Esophagus muscularis mucosa (tissue), 4 donors: ENCODE data around the gene TDRD1. TPM values are rescaled to one million over a fixed set of nuclear protein-coding genes. Genes with fewer than 3 reads are reported as not detected.

Source experiments
- DNase-seq: peaks from one replicate; pipeline ENCODE4 v3.0.0-alpha.2; 2017; ENCODE audit errors: extremely low spot score
- H3K27ac ChIP-seq, 4 donors: fragments of 200-600 bp; sonication (generic); replicated peaks in 1 of 4; 1 replicate in 3 of 4; 2 replicates in 1 of 4; pipeline ENCODE4 v1.5.1; 2016 to 2019; ENCODE audit warnings: mild to moderate bottlenecking in 1 of 4
- H3K27me3 ChIP-seq, 4 donors: fragments of 200-600 bp; sonication (generic); one replicate each; pipeline versions ENCODE4 v1.5.1 to v1.6.0; 2016 to 2019
- H3K36me3 ChIP-seq, 4 donors: fragments of 200-600 bp; sonication (generic); one replicate each; pipeline ENCODE4 v1.5.1; 2016 to 2019
- H3K4me1 ChIP-seq, 4 donors: fragments of 200-600 bp; sonication (generic); one replicate each; pipeline ENCODE4 v1.5.1; 2016 to 2019
- H3K4me3 ChIP-seq, 4 donors: fragments of 200-600 bp; sonication (generic); 1 replicate in 2 of 4; 2 replicates in 2 of 4; pipeline ENCODE4 v1.5.1; 2016 to 2019; ENCODE audit warnings: mild to moderate bottlenecking in 4 of 4, moderate library complexity in 1 of 4
- H3K9me3 ChIP-seq, 4 donors: fragments of 200-600 bp; sonication (generic); 1 replicate in 3 of 4; 2 replicates in 1 of 4; pipeline ENCODE4 v1.5.1; 2016 to 2019
- CTCF ChIP-seq, 3 experiments: fragments of 200-600 bp in 2 of 3; fragments of 450-650 bp in 1 of 3; sonication (generic) in 2 of 3; IDR thresholded peaks; one replicate each; pipeline ENCODE4 v1.5.1; 2017 to 2019; ENCODE audit warnings: antibody characterized with exemption in 3 of 3, mild to moderate bottlenecking in 2 of 3, moderate library complexity in 1 of 3
- EP300 ChIP-seq: sonication (generic); formaldehyde crosslinking; IDR thresholded peaks from one replicate; pipeline ENCODE4 v1.6.1; 2017; ENCODE audit warnings: antibody characterized with exemption
- POLR2A ChIP-seq: fragments of 450-650 bp; IDR thresholded peaks from one replicate; pipeline ENCODE4 v1.6.1; 2017; ENCODE audit warnings: antibody characterized with exemption, moderate library complexity, mild to moderate bottlenecking, low read depth
- POLR2AphosphoS5 ChIP-seq, 2 donors: sonication (generic); formaldehyde crosslinking; IDR thresholded peaks; one replicate each; pipeline ENCODE4 v1.6.1; 2017; ENCODE audit warnings: antibody characterized with exemption in 2 of 2
- WGBS: methylation state at CpG from one replicate; pipeline ENCODE4 v1.1.5; 2018; 5-methylcytosine and 5-hydroxymethylcytosine counted together
- intact Hi-C: fragments of 100-400 bp; cut with DNase I; formaldehyde crosslinking; loops from one replicate; pipeline ENCODE4 v1.15.1; 2023
- total RNA-seq, 4 donors: library from RNA; depleted of rRNA; stranded (reverse); fragments of >200 nt; gene quantifications; one replicate each; pipeline versions ENCODE4 v1.1.0 to v1.2.1, GENCODE V29; 2016

TDRD1 gene
- total RNA-seq, 4 donors from 2014 or later, result 0.11 to 0.42 (median 0.13) TPM; not detected in 1

GRCh38 chr10:114184276-114184675 is 5.1 kb downstream of the TDRD1 start:
- Histone ChIP-seq H3K9me3 (no peaks in the 10 kb centered on the region), H3K27ac (no peak overlapping the region), H3K4me3 (no peak overlapping the region), H3K4me1 (no peaks in the 10 kb centered on the region), H3K27me3 (no peaks in the 10 kb centered on the region), H3K36me3 (no peaks in the 10 kb centered on the region)
- no peak for DNase-seq
- intact Hi-C loops, result no loop called here
- TF ChIP-seq EP300, result no peak
- no peak for TF ChIP-seq POLR2AphosphoS5 (IDR thresholded peaks at IDR 0.05)
- TF ChIP-seq CTCF (IDR thresholded peaks at IDR 0.05), result no peak
- TF ChIP-seq POLR2A, result no peak
- WGBS, result 96% methylated on average over 5 of the region's 5 CpGs

GRCh38 chr10:114188001-114188400 is 8.8 kb downstream of the TDRD1 start:
- 78% methylated on average over 3 of the region's 3 CpGs for WGBS
- TF ChIP-seq EP300, result no peak
- TF ChIP-seq POLR2A, result no peak

DNA sequence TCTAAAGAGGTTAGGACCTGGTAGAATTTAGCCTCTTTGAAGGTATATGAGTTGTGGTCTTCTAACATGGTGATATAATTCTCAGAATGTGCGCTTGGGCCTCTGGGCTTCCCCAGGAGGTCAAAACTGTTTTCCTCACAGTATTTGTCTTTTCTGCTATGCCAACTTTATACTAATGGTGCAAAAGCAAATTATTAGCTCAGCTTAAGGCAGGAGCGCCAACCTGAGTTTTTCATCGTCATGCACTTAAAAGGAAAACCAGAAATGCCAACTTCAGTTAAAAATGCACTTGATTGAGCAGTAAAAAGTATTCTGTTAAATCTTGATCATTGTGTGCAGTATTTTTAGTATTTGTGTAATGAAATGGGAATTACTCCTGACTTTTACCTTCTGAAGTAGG is 9.7 kb downstream of the TDRD1 start:
- 96% methylated on average over 3 of the region's 3 CpGs for WGBS
- Histone ChIP-seq H3K36me3 (no peaks in the 10 kb centered on the region), H3K4me1 (no peaks in the 10 kb centered on the region), H3K27ac (no peak overlapping the region), H3K4me3 (no peak overlapping the region), H3K27me3 (no peaks in the 10 kb centered on the region), H3K9me3 (no peaks in the 10 kb centered on the region)
- TF ChIP-seq POLR2A, result no peak
- TF ChIP-seq EP300, result no peak
- TF ChIP-seq CTCF (IDR thresholded peaks at IDR 0.05), result no peak
- no peak for TF ChIP-seq POLR2AphosphoS5 (IDR thresholded peaks at IDR 0.05)
- no peak for DNase-seq
- intact Hi-C loops, result no loop called here

More at GRCh38 chr10:114188001-114188400, 8.8 kb downstream of the TDRD1 start:
- no peak for DNase-seq
- no peak overlapping the region for H3K4me3 ChIP-seq
- no peaks in the 10 kb centered on the region for H3K27me3 ChIP-seq
- no peak overlapping the region for H3K27ac ChIP-seq
- no peaks in the 10 kb centered on the region for H3K36me3 ChIP-seq
- no peaks in the 10 kb centered on the region for H3K9me3 ChIP-seq
- H3K4me1 ChIP-seq, result no peaks in the 10 kb centered on the region
- intact Hi-C loops, result no loop called here

- intact Hi-C loops, result no loop called here
- no peak for TF ChIP-seq POLR2AphosphoS5 (IDR thresholded peaks at IDR 0.05)
- H3K4me1 ChIP-seq, result no peaks in the 10 kb centered on the region
- H3K4me3 ChIP-seq, result no peak overlapping the region
- no peak overlapping the region for H3K27ac ChIP-seq
- no peak for DNase-seq
- H3K9me3 ChIP-seq, result no peaks in the 10 kb centered on the region
- WGBS, result 96% methylated on average over 8 of the region's 8 CpGs
- H3K36me3 ChIP-seq, result no peaks in the 10 kb centered on the region
- H3K27me3 ChIP-seq, result no peaks in the 10 kb centered on the region
Observed at GRCh38 chr10:114189700-114190099, 10.5 kb downstream of the TDRD1 start.

- Histone ChIP-seq H3K4me1 (no peaks in the 10 kb centered on the region), H3K36me3 (no peaks in the 10 kb centered on the region), H3K9me3 (no peaks in the 10 kb centered on the region), H3K27ac (no peak overlapping the region), H3K27me3 (no peaks in the 10 kb centered on the region), H3K4me3 (no peak overlapping the region)
- intact Hi-C loops, result no loop called here
- no peak for TF ChIP-seq CTCF (IDR thresholded peaks at IDR 0.05)
- TF ChIP-seq POLR2AphosphoS5 (IDR thresholded peaks at IDR 0.05), result no peak
- no peak for TF ChIP-seq EP300
- TF ChIP-seq POLR2A, result no peak
- 74% methylated on average over 2 of the region's 2 CpGs for WGBS
- DNase-seq, result no peak
Observed at GRCh38 chr10:114195079-114195478, 15.9 kb downstream of the TDRD1 start.

- TF ChIP-seq POLR2AphosphoS5 (IDR thresholded peaks at IDR 0.05), result no peak
- TF ChIP-seq POLR2A, result no peak
- no peak for TF ChIP-seq CTCF (IDR thresholded peaks at IDR 0.05)
- no peak for TF ChIP-seq EP300
- Histone ChIP-seq H3K27ac (no peak overlapping the region), H3K27me3 (no peaks in the 10 kb centered on the region), H3K9me3 (no peaks in the 10 kb centered on the region), H3K36me3 (no peaks in the 10 kb centered on the region), H3K4me3 (no peak overlapping the region), H3K4me1 (no peaks in the 10 kb centered on the region)
- WGBS, result 90% methylated on average over 4 of the region's 4 CpGs
- intact Hi-C loops, result no loop called here
- no peak for DNase-seq
Observed at GRCh38 chr10:114199239-114199638, 20.1 kb downstream of the TDRD1 start.
